H1 (cell line): ENCODE measurements around the gene BCL2L12. TPM values are rescaled to one million over a fixed set of nuclear protein-coding genes. Genes with fewer than 3 reads are reported as not detected.

ENCODE experiments used
- CTCF ChIA-PET: fragments of 300-600 bp; sonication (Branson Sonifier 250); formaldehyde crosslinking; loops from one replicate; lab custom pipeline; 2021; ENCODE audit not compliant: partially characterized antibody; lab: Charles Lee
- POLR2A ChIA-PET: fragments of 300-600 bp; sonication (Branson Sonifier 250); formaldehyde crosslinking; loops from one replicate; lab custom pipeline; 2021; ENCODE audit warnings: inconsistent platforms; ENCODE audit not compliant: partially characterized antibody; lab: Charles Lee
- DNase-seq, 2 experiments: peaks; one replicate each; pipeline versions ENCODE4 v3.0.0 to v3.0.0-alpha.2; 2010 to 2022; ENCODE audit warnings: low spot score in 2 of 2, low read depth in 1 of 2, mixed read lengths in 1 of 2
- FAIRE-seq: peaks from 2 replicates; lab custom pipeline; 2011; peaks lifted over from hg19 to GRCh38; lab: Jason Lieb, UNC
- H2AFZ ChIP-seq: 2 replicates; pipeline ENCODE4 v1.8.1; 2012; ENCODE audit warnings: low read length, inconsistent platforms
- H2AK5ac ChIP-seq: 2 replicates; pipeline ENCODE4 v1.6.1; 2013; ENCODE audit warnings: low read depth, low read length
- H2BK120ac ChIP-seq: replicated peaks from 2 replicates; pipeline ENCODE3; 2013; ENCODE audit warnings: low read depth, low read length, inconsistent platforms
- H2BK12ac ChIP-seq: 2 replicates; pipeline ENCODE4 v1.6.1; 2013; ENCODE audit warnings: low read depth, low read length
- H2BK15ac ChIP-seq: 2 replicates; pipeline ENCODE4 v1.6.1; 2013; ENCODE audit warnings: low read length
- H2BK20ac ChIP-seq: 2 replicates; pipeline ENCODE4 v1.6.1; 2013; ENCODE audit warnings: low read length
- H2BK5ac ChIP-seq: 2 replicates; pipeline ENCODE4 v1.6.1; 2013; ENCODE audit warnings: low read depth, low read length
- H3K14ac ChIP-seq: 2 replicates; pipeline ENCODE4 v1.6.1; 2013; ENCODE audit warnings: inconsistent platforms; ENCODE audit not compliant: insufficient read length
- H3K18ac ChIP-seq: 2 replicates; pipeline ENCODE4 v1.6.1; 2013; ENCODE audit warnings: low read length; ENCODE audit errors: extremely low read depth
- H3K23ac ChIP-seq: 2 replicates; pipeline ENCODE4 v1.6.1; 2013; ENCODE audit warnings: inconsistent platforms; ENCODE audit not compliant: insufficient read length
- H3K23me2 ChIP-seq: 2 replicates; pipeline ENCODE4 v1.6.1; 2013; ENCODE audit warnings: low read depth, low read length
- H3K27ac ChIP-seq: 2 replicates; pipeline ENCODE4 v1.6.1; 2011; ENCODE audit warnings: low read depth, low read length, inconsistent platforms
- H3K27me3 ChIP-seq, 4 experiments: replicated peaks in 1 of 4; 1 replicate in 1 of 4; 2 replicates in 3 of 4; pipeline versions ENCODE4 v1.6.1 to v1.8.1; 2011 to 2013; ENCODE audit warnings: low read length in 3 of 4, mild to moderate bottlenecking in 3 of 4, inconsistent platforms in 2 of 4, mixed read lengths in 2 of 4, moderate library complexity in 1 of 4; ENCODE audit not compliant: control insufficient read depth in 3 of 4, insufficient read depth in 3 of 4; ENCODE audit errors: extremely low read depth in 1 of 4
- H3K36me3 ChIP-seq, 4 experiments: 2 replicates each; pipeline versions ENCODE4 v1.6.1 to v1.8.1; 2011 to 2013; ENCODE audit warnings: mild to moderate bottlenecking in 4 of 4, low read length in 3 of 4, moderate library complexity in 2 of 4, control low read depth in 1 of 4, inconsistent platforms in 1 of 4; ENCODE audit not compliant: insufficient read depth in 4 of 4, control insufficient read depth in 2 of 4
- H3K4ac ChIP-seq: replicated peaks from 2 replicates; pipeline ENCODE3; 2013; ENCODE audit warnings: low read length, low read depth, mixed read lengths, inconsistent platforms; ENCODE audit not compliant: insufficient read length
- H3K4me1 ChIP-seq, 4 experiments: replicated peaks in 1 of 4; 1 replicate in 1 of 4; 2 replicates in 3 of 4; pipeline versions ENCODE4 v1.6.1 to v1.8.1; 2011 to 2013; ENCODE audit warnings: low read length in 3 of 4, inconsistent platforms in 2 of 4, mixed read lengths in 1 of 4; ENCODE audit not compliant: insufficient read depth in 4 of 4, control insufficient read depth in 3 of 4
- H3K4me2 ChIP-seq, 2 experiments: 2 replicates each; pipeline versions ENCODE4 v1.6.1 to v1.8.1; 2011 to 2013; ENCODE audit warnings: low read depth in 2 of 2, low read length in 2 of 2, control low read depth in 1 of 2, inconsistent platforms in 1 of 2, mild to moderate bottlenecking in 1 of 2; ENCODE audit not compliant: insufficient read depth in 1 of 2
- H3K4me3 ChIP-seq, 4 experiments: fragments of 200-600, 300-600 bp in 1 of 4; sonication (generic), shearing (Covaris generic), sonication (Bioruptor Twin) in 1 of 4; 2 replicates each; pipeline versions ENCODE4 v1.5.1 to v1.8.1; 2011 to 2016; ENCODE audit warnings: low read length in 4 of 4, low read depth in 3 of 4, control low read depth in 2 of 4, inconsistent platforms in 2 of 4, mild to moderate bottlenecking in 2 of 4, mixed read lengths in 1 of 4, moderate library complexity in 1 of 4; ENCODE audit not compliant: insufficient read depth in 2 of 4; ENCODE audit errors: extremely low read depth in 1 of 4
- H3K56ac ChIP-seq: replicated peaks from 2 replicates; pipeline ENCODE3; 2013; ENCODE audit warnings: low read depth, mild to moderate bottlenecking, mixed read lengths, low read length, inconsistent platforms; ENCODE audit not compliant: insufficient read length
- H3K79me1 ChIP-seq: 2 replicates; pipeline ENCODE4 v1.6.1; 2013; ENCODE audit warnings: low read depth, low read length, control low read depth
- H3K79me2 ChIP-seq, 2 experiments: 2 replicates each; pipeline versions ENCODE4 v1.6.1 to v1.8.1; 2012 to 2013; ENCODE audit warnings: low read length in 2 of 2, mild to moderate bottlenecking in 2 of 2, inconsistent platforms in 1 of 2; ENCODE audit not compliant: insufficient read depth in 2 of 2, control insufficient read depth in 1 of 2
- H3K9ac ChIP-seq, 4 experiments: replicated peaks in 1 of 4; 1 replicate in 1 of 4; 2 replicates in 3 of 4; pipeline versions ENCODE4 v1.6.1 to v1.8.1; 2011 to 2013; ENCODE audit warnings: low read depth in 3 of 4, low read length in 3 of 4, control low read depth in 2 of 4, mild to moderate bottlenecking in 2 of 4, moderate library complexity in 2 of 4, inconsistent platforms in 1 of 4; ENCODE audit errors: extremely low read depth in 1 of 4
- H3K9me3 ChIP-seq, 2 experiments: 2 replicates each; pipeline versions ENCODE4 v1.6.1 to v1.8.1; 2012 to 2013; ENCODE audit warnings: mild to moderate bottlenecking in 2 of 2, moderate library complexity in 2 of 2, control low read depth in 1 of 2, inconsistent platforms in 1 of 2, low read depth in 1 of 2, low read length in 1 of 2, mixed read lengths in 1 of 2; ENCODE audit not compliant: insufficient read depth in 2 of 2
- H4K20me1 ChIP-seq, 2 experiments: replicated peaks in 1 of 2; 2 replicates each; pipeline versions ENCODE3 to v1.8.1; 2011 to 2013; ENCODE audit warnings: inconsistent platforms in 2 of 2, low read length in 2 of 2, mild to moderate bottlenecking in 1 of 2; ENCODE audit not compliant: insufficient read depth in 2 of 2, control insufficient read depth in 1 of 2
- H4K5ac ChIP-seq: 2 replicates; pipeline ENCODE4 v1.6.1; 2013; ENCODE audit warnings: low read length, low read depth, mixed read lengths, inconsistent platforms; ENCODE audit not compliant: insufficient read length
- H4K8ac ChIP-seq: 2 replicates; pipeline ENCODE4 v1.8.0; 2013; ENCODE audit warnings: mild to moderate bottlenecking, moderate library complexity, low read length, inconsistent platforms; ENCODE audit not compliant: insufficient read depth; ENCODE audit errors: extremely low read depth
- H4K91ac ChIP-seq: replicated peaks from 2 replicates; pipeline ENCODE3; 2013; ENCODE audit warnings: low read length, mixed read lengths, inconsistent platforms; ENCODE audit not compliant: insufficient read length
- BACH1 ChIP-seq: IDR thresholded peaks from 2 replicates; pipeline ENCODE4 v1.6.1; 2012; ENCODE audit warnings: low read length, improper control_type of control experiment
- NRF1 ChIP-seq: IDR thresholded peaks from 2 replicates; pipeline ENCODE4 v1.6.1; 2011; ENCODE audit warnings: mild to moderate bottlenecking, low read depth, low read length, improper control_type of control experiment
- POLR2AphosphoS5 ChIP-seq: IDR thresholded peaks from 2 replicates; pipeline ENCODE4 v1.6.1; 2011; ENCODE audit warnings: low read depth, low read length
- RFX5 ChIP-seq: IDR thresholded peaks from 2 replicates; pipeline ENCODE4 v1.6.1; 2011; ENCODE audit warnings: low read depth, low read length, improper control_type of control experiment, borderline replicate concordance
- SIRT6 ChIP-seq: IDR thresholded peaks from one replicate; pipeline ENCODE4 v1.7.1; 2012; ENCODE audit warnings: low read length, inconsistent platforms
- SIX5 ChIP-seq: IDR thresholded peaks from 2 replicates; pipeline ENCODE4 v1.6.1; 2011; ENCODE audit warnings: mild to moderate bottlenecking, low read depth, low read length
- TAF1 ChIP-seq: IDR thresholded peaks from 2 replicates; pipeline ENCODE4 v1.6.1; 2011; ENCODE audit warnings: mild to moderate bottlenecking, low read depth, low read length
- WGBS, 2 experiments: shearing (Covaris generic) in 1 of 2; methylation state at CpG; one replicate each; pipeline versions ENCODE4 v1.1.6 to v1.1.7; 2013 to 2015; ENCODE audit warnings: low lambda C conversion rate in 2 of 2, mixed read lengths in 2 of 2, inconsistent platforms in 1 of 2, low coverage in 1 of 2, missing lambda C conversion rate in 1 of 2; ENCODE audit not compliant: insufficient replicate concordance in 2 of 2, insufficient coverage in 1 of 2, insufficient read length in 1 of 2; ENCODE audit errors: extremely low coverage in 1 of 2, missing lambda C conversion rate in 1 of 2; 5-methylcytosine and 5-hydroxymethylcytosine counted together
- polyA plus RNA-seq, 7 experiments: library from polyadenylated mRNA; depleted of rRNA in 3 of 7; stranded (reverse) in 5 of 7; unstranded in 2 of 7; fragments of >200 nt in 5 of 7; fragments of 200-250 nt in 2 of 7; gene quantifications; 1 replicate in 5 of 7; 2 replicates in 1 of 7; 4 replicates in 1 of 7; pipeline versions ENCODE4 v1.2.1 to v1.2.3, GENCODE V29; 2011 to 2013; ENCODE audit warnings: missing spikeins in 2 of 7, mixed read lengths in 2 of 7
- total RNA-seq: library from RNA; stranded (reverse); fragmentation: NEBNext Ultra II Directional; extraction: Animal tissue kit (Norgen Biotek cat#: 25700); gene quantifications from 2 replicates; pipeline ENCODE4 v1.2.1, GENCODE V29; 2021

BCL2L12 gene
- total and polyA plus RNA-seq, 2 of the 8 experiments (the other 6 are each of a cell fraction or from before 2014, with no cell fraction given): 126 to 209 TPM

DNA sequence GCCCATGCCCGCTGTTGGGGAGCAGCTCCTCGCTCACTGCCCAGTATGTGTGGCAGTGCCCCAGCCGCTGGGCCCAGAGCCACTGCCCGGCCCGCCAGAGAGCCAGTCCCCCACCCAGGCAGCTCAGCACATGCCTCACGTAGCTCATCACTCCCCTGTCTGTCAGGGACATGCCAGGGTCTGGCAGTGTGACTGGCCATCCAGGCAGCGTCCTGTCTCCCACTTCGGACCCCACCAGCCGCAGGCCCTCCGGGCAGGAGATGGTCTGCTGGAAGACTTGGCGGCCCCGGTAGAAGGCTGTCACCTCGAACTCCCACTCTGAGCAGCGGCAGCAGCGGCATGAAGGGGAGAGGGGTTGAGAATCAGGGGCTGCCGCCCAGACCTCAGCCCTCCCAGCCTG, 3.7 kb upstream of the BCL2L12 start:
- 97% methylated on average over 16 of the region's 16 CpGs; no CpG with 5 or more reads in 1 of the 2 experiments for WGBS, 2 experiments

More for the DNA sequence above, 3.7 kb upstream of the BCL2L12 start:
- H3K9ac ChIP-seq: no peak overlapping the region
- no peak overlapping the region for H3K4me3 ChIP-seq
- H4K91ac ChIP-seq: no peak overlapping the region
- no peak overlapping the region; the same call in 1 of the 2 replicates for H4K8ac ChIP-seq
- no peak overlapping the region for H3K14ac ChIP-seq
- H3K23me2 ChIP-seq: peaks cover 15% of the 10 kb centered on the region
- no peak overlapping the region for H2BK20ac ChIP-seq
- no peak overlapping the region for H2BK12ac ChIP-seq
- no peaks in the 10 kb centered on the region for H3K27me3 ChIP-seq
- H3K56ac ChIP-seq: no peak overlapping the region
- H2AFZ ChIP-seq: no peak overlapping the region
- no peak for DNase-seq
- H2BK120ac ChIP-seq: no peak overlapping the region
- no peak overlapping the region for H2AK5ac ChIP-seq
- no peak overlapping the region for H3K27ac ChIP-seq
- H3K18ac ChIP-seq: no peak overlapping the region
- H2BK15ac ChIP-seq: no peak overlapping the region
- H3K36me3 ChIP-seq: peaks cover 18 to 54% (median 40%) of the 10 kb centered on the region in 4 experiments; a peak in 7 of 8 replicates
- H3K79me2 ChIP-seq: peaks cover 0 to 24% of the 10 kb centered on the region in 2 experiments; a peak in 2 of 4 replicates
- FAIRE-seq: no peak
- no peak overlapping the region for H2BK5ac ChIP-seq
- H3K23ac ChIP-seq: no peak overlapping the region
- ChIA-PET CTCF (interaction anchor here (1.8 to 4.4 kb wide), 2 partner anchors 11 to 14 kb away, joined by 4 to 28 read pairs; no protein-coding TSS in a partner anchor), POLR2A (interaction anchor here (0.6 to 18.0 kb wide), 7 partner anchors 12 to 142 kb away, joined by 3 to 275 read pairs (median 4); partner anchors contain the start of genes PRMT1, RRAS and SCAF1)
- H3K4ac ChIP-seq: no peak overlapping the region
- H3K9me3 ChIP-seq: peaks cover 9 to 11% of the 10 kb centered on the region in 2 experiments
- H4K20me1 ChIP-seq: peaks cover 11 to 13% of the 10 kb centered on the region in 2 experiments
- no peak for TF ChIP-seq NRF1
- 0 out of 2 replicates have a peak, but pooled peaks have one; percentile 15 for TF ChIP-seq POLR2AphosphoS5
- TF ChIP-seq RFX5: no peak
- TF ChIP-seq SIX5: no peak
- no peak for TF ChIP-seq TAF1
- no peak for TF ChIP-seq SIRT6
- TF ChIP-seq BACH1: no peak
- peaks cover 5% of the 10 kb centered on the region for H3K79me1 ChIP-seq
- H3K4me2 ChIP-seq: no peak overlapping the region
- H3K4me1 ChIP-seq: peaks cover 0 to 12% (median 5%) of the 10 kb centered on the region in 4 experiments; a peak in 6 of 7 replicates
- H4K5ac ChIP-seq: no peak overlapping the region
